ENCODE measurements around the gene TNNI2.

The TNNI2 gene

DNA sequence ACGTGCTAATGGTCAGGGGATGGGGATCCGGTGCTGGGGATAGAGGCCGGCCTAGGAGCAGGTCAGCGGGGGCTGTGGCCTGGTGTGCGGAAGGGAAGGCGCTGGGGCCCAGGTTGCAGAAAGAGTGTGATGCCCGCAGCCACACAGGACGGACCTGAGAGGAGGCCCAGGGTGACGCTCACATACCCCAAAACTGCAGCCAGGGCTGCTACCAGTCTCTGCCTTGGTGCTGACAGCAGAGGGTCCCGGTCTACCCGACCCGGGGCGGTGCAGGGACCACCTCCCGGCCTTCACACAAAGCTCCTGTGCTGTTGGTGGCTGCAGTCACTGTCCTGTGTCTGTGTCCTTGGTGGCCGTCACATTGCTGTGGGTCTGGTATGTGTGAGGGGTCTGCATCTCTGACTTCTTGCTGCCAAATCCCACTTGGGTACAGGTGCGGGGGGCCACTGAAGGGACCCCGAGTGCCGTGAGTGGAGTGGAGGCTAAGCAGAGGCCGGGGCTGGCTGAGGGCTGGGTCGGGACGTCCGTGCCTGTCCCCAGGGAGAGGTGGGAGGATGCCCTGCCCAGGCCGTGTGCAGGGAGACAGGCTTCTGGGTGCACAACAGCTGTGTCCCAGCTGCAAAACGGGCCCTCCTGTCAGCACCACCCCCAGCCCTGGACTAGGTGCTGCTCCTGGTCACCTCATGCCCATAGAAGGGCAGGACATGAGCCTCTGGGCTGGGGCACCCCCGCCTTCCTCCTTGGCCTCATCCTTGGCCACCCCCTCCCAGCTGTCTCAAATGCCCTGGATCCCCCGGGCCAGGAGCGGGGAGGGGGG lies 15.6 kb downstream of the TNNI2 start (continued):
- TF ChIP-seq, protein P1, sequence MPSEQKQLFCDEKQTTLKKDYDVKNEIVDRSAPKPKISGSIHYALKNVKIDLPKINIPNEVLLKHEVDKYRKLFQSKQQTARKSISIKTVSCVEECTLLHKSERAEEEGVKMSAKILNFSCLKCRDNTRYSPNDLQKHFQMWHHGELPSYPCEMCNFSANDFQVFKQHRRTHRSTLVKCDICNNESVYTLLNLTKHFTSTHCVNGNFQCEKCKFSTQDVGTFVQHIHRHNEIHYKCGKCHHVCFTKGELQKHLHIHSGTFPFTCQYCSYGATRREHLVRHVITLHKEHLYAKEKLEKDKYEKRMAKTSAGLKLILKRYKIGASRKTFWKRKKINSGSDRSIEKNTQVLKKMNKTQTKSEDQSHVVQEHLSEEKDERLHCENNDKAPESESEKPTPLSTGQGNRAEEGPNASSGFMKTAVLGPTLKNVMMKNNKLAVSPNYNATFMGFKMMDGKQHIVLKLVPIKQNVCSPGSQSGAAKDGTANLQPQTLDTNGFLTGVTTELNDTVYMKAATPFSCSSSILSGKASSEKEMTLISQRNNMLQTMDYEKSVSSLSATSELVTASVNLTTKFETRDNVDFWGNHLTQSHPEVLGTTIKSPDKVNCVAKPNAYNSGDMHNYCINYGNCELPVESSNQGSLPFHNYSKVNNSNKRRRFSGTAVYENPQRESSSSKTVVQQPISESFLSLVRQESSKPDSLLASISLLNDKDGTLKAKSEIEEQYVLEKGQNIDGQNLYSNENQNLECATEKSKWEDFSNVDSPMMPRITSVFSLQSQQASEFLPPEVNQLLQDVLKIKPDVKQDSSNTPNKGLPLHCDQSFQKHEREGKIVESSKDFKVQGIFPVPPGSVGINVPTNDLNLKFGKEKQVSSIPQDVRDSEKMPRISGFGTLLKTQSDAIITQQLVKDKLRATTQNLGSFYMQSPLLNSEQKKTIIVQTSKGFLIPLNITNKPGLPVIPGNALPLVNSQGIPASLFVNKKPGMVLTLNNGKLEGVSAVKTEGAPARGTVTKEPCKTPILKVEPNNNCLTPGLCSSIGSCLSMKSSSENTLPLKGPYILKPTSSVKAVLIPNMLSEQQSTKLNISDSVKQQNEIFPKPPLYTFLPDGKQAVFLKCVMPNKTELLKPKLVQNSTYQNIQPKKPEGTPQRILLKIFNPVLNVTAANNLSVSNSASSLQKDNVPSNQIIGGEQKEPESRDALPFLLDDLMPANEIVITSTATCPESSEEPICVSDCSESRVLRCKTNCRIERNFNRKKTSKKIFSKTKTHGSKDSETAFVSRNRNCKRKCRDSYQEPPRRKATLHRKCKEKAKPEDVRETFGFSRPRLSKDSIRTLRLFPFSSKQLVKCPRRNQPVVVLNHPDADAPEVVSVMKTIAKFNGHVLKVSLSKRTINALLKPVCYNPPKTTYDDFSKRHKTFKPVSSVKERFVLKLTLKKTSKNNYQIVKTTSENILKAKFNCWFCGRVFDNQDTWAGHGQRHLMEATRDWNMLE (tag by site-specific recombination; conservative IDR thresholded peaks at IDR 0.05; ENCODE audit: low read depth): no peak
- TF ChIP-seq, protein P2, sequence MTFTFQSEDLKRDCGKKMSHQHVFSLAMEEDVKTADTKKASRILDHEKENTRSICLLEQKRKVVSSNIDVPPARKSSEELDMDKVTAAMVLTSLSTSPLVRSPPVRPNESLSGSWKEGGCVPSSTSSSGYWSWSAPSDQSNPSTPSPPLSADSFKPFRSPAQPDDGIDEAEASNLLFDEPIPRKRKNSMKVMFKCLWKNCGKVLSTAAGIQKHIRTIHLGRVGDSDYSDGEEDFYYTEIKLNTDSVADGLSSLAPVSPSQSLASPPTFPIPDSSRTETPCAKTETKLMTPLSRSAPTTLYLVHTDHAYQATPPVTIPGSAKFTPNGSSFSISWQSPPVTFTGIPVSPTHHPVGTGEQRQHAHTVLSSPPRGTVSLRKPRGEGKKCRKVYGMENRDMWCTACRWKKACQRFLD (tag by site-specific recombination; IDR thresholded peaks at IDR 0.05): no peak
- no peak for TF ChIP-seq ZNF350 (tag by site-specific recombination; IDR thresholded peaks at IDR 0.05)
- TF ChIP-seq, protein P3, sequence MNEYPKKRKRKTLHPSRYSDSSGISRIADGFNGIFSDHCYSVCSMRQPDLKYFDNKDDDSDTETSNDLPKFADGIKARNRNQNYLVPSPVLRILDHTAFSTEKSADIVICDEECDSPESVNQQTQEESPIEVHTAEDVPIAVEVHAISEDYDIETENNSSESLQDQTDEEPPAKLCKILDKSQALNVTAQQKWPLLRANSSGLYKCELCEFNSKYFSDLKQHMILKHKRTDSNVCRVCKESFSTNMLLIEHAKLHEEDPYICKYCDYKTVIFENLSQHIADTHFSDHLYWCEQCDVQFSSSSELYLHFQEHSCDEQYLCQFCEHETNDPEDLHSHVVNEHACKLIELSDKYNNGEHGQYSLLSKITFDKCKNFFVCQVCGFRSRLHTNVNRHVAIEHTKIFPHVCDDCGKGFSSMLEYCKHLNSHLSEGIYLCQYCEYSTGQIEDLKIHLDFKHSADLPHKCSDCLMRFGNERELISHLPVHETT (tag by site-specific recombination; IDR thresholded peaks at IDR 0.05): no peak
- no peak for TF ChIP-seq ZNF354C (tag by site-specific recombination; IDR thresholded peaks at IDR 0.05; ENCODE audit: borderline replicate concordance, low read depth)
- no peak for TF ChIP-seq ZNF302 (tag by site-specific recombination; IDR thresholded peaks at IDR 0.05; ENCODE audit: low read depth)
- no peak for TF ChIP-seq GLIS1 (tag by site-specific recombination; IDR thresholded peaks at IDR 0.05)
- TF ChIP-seq ZNF335 (tag by site-specific recombination; conservative IDR thresholded peaks at IDR 0.05): no peak
- TF ChIP-seq ZNF48 (tag by site-specific recombination; IDR thresholded peaks at IDR 0.05): no peak
- TF ChIP-seq ZNF596 (tag by site-specific recombination; IDR thresholded peaks at IDR 0.05): no peak
- TF ChIP-seq GLI2 (tag by site-specific recombination; IDR thresholded peaks at IDR 0.05; ENCODE audit: borderline replicate concordance, low read depth): no peak
- TF ChIP-seq ZSCAN30 (tag by site-specific recombination; IDR thresholded peaks at IDR 0.05): no peak
- TF ChIP-seq ZNF624 (tag by site-specific recombination; IDR thresholded peaks at IDR 0.05): no peak
- TF ChIP-seq, protein P4, sequence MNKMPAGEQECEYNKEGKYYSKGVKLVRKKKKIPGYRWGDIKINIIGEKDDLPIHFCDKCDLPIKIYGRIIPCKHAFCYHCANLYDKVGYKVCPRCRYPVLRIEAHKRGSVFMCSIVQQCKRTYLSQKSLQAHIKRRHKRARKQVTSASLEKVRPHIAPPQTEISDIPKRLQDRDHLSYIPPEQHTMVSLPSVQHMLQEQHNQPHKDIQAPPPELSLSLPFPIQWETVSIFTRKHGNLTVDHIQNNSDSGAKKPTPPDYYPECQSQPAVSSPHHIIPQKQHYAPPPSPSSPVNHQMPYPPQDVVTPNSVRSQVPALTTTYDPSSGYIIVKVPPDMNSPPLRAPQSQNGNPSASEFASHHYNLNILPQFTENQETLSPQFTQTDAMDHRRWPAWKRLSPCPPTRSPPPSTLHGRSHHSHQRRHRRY (tag by site-specific recombination; IDR thresholded peaks at IDR 0.05): no peak

DNA sequence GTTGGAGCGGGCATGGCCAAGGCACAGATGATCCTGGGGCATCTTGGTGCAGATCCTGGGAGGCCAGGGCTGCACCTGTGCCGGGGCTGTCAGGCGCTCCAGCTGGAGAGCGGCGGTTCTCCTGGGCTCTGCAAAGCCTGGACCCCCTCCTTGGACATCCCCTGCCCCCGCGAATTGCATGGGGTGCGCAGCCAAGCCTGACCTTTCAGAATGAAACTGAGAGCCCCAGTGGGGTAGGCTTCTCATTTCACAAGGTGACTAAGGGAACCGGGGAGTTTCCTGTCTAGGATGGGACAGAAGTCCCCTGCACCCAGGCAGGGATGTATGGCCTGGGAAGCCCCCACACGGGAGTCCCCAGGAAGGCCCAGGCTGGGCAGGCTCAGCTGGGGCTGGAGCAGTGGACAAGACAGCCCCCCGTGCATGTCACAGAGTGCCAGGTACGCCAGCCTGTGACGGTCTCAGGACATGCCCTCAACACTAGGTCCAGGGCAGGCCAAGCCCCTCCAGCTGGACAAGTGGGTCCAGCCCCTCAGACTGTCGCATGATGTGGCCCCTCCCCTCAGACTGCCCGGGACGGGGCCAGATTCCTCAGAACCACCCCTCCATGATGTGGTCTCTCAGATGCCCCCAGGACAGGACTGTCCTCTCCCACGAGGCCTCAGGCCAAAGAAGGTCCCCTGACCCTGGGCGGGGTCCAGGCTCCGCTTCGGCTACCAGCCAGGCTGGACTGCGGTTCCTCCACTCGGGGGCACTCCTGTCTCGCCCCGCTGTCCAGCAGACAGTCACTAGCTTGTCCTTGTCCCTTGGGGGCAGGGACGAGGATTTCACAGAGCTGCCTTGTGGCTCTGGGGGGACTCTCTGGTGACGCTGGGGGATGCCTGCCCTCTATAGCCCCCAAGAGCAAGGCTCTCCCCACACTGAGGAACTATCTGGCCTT lies 16.4 kb downstream of the TNNI2 start:
- no peak for TF ChIP-seq GLI2 (tag by site-specific recombination; IDR thresholded peaks at IDR 0.05; ENCODE audit: borderline replicate concordance, low read depth)
- TF ChIP-seq, protein P5, sequence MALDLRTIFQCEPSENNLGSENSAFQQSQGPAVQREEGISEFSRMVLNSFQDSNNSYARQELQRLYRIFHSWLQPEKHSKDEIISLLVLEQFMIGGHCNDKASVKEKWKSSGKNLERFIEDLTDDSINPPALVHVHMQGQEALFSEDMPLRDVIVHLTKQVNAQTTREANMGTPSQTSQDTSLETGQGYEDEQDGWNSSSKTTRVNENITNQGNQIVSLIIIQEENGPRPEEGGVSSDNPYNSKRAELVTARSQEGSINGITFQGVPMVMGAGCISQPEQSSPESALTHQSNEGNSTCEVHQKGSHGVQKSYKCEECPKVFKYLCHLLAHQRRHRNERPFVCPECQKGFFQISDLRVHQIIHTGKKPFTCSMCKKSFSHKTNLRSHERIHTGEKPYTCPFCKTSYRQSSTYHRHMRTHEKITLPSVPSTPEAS (tag by site-specific recombination; IDR thresholded peaks at IDR 0.05): no peak
- TF ChIP-seq, protein P6, sequence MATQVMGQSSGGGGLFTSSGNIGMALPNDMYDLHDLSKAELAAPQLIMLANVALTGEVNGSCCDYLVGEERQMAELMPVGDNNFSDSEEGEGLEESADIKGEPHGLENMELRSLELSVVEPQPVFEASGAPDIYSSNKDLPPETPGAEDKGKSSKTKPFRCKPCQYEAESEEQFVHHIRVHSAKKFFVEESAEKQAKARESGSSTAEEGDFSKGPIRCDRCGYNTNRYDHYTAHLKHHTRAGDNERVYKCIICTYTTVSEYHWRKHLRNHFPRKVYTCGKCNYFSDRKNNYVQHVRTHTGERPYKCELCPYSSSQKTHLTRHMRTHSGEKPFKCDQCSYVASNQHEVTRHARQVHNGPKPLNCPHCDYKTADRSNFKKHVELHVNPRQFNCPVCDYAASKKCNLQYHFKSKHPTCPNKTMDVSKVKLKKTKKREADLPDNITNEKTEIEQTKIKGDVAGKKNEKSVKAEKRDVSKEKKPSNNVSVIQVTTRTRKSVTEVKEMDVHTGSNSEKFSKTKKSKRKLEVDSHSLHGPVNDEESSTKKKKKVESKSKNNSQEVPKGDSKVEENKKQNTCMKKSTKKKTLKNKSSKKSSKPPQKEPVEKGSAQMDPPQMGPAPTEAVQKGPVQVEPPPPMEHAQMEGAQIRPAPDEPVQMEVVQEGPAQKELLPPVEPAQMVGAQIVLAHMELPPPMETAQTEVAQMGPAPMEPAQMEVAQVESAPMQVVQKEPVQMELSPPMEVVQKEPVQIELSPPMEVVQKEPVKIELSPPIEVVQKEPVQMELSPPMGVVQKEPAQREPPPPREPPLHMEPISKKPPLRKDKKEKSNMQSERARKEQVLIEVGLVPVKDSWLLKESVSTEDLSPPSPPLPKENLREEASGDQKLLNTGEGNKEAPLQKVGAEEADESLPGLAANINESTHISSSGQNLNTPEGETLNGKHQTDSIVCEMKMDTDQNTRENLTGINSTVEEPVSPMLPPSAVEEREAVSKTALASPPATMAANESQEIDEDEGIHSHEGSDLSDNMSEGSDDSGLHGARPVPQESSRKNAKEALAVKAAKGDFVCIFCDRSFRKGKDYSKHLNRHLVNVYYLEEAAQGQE (tag by site-specific recombination; IDR thresholded peaks at IDR 0.05): no peak
- POLR2A ChIA-PET: no interaction called here
- Histone ChIP-seq H3K36me3 (ENCODE audit: control insufficient read depth in 2 of 2, insufficient read depth in 1 of 2, low read length in 2 of 2) (no peaks in the 10 kb centered on the region), H3K4me3 (ENCODE audit: low read depth, low read length) (no peak overlapping the region), H3K4me1 (ENCODE audit: control insufficient read depth, insufficient read depth, low read length) (no peaks in the 10 kb centered on the region), H3K9me3 (ENCODE audit: control insufficient read depth, insufficient read depth, low read depth, low read length) (no peaks in the 10 kb centered on the region), H3K27ac (ENCODE audit: extremely low read depth, low read depth, low read length) (no peak overlapping the region)
- CTCF ChIA-PET: interaction anchor here (1.0 to 1.4 kb wide), 2 partner anchors 23 to 27 kb away, joined by 5 read pairs; no protein-coding TSS in a partner anchor

Data from HEK293 (cell line).